ENCODE data around the gene DAAM2.

GRCh38 chr6:39791311-39791710 lies 865 bp upstream of the DAAM2 start:
- TF ChIP-seq POLR2AphosphoS5 (IDR thresholded peaks at IDR 0.05; ENCODE audit: control insufficient read depth, insufficient read depth, low read depth, low read length) (no peak), CTCF (IDR thresholded peaks at IDR 0.05 in 2 of 3, conservative IDR thresholded peaks at IDR 0.05 in 1 of 3; ENCODE audit: insufficient read depth in 2 of 3, low read depth in 1 of 3, low read length in 3 of 3) (peak in 2 of 3 experiments; percentile 12 to 32; a peak in 2 of 6 replicates), MCM7 (IDR thresholded peaks at IDR 0.05) (no peak), RBM14 (IDR thresholded peaks at IDR 0.05; ENCODE audit: borderline replicate concordance, insufficient read depth, low read depth, low read length) (no peak), NFYB (IDR thresholded peaks at IDR 0.05; ENCODE audit: extremely low read depth, insufficient read length) (no peak), HMGXB4 (CRISPR knock-in tag; IDR thresholded peaks at IDR 0.05) (no peak), ZBED1 (IDR thresholded peaks at IDR 0.05) (no peak), TAF7 (tag; IDR thresholded peaks at IDR 0.05) (no peak), POLR2A (conservative IDR thresholded peaks at IDR 0.05) (no peak), ZNF217 (CRISPR knock-in tag; IDR thresholded peaks at IDR 0.05) (no peak)
- TF ChIP-seq, protein P1, sequence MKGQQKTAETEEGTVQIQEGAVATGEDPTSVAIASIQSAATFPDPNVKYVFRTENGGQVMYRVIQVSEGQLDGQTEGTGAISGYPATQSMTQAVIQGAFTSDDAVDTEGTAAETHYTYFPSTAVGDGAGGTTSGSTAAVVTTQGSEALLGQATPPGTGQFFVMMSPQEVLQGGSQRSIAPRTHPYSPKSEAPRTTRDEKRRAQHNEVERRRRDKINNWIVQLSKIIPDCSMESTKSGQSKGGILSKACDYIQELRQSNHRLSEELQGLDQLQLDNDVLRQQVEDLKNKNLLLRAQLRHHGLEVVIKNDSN (CRISPR knock-in tag; IDR thresholded peaks at IDR 0.05), result no peak
